Gastroesophageal sphincter (tissue), 4 donors: ENCODE results near the gene PTPN21. TPM values are rescaled to one million over a fixed set of nuclear protein-coding genes. Genes with fewer than 3 reads are reported as not detected.

Experiments used
- ATAC-seq: fragments of 150-250 bp; one replicate; pipeline ENCODE4 v1.9.1; 2016; ENCODE audit warnings: mild to moderate bottlenecking, moderate library complexity
- H3K27ac ChIP-seq, 4 donors: fragments of 200-600 bp; sonication (generic) in 3 of 4; 1 replicate in 3 of 4; 2 replicates in 1 of 4; pipeline ENCODE4 v1.5.1; 2016 to 2019
- H3K27me3 ChIP-seq: fragments of 200-600 bp; sonication (generic); one replicate; pipeline ENCODE4 v1.5.1; 2019
- H3K36me3 ChIP-seq, 2 donors: fragments of 200-600 bp; sonication (generic); one replicate each; pipeline ENCODE4 v1.5.1; 2019; ENCODE audit warnings: control low read depth in 1 of 2
- H3K4me1 ChIP-seq, 3 donors: fragments of 200-600 bp; sonication (generic); 1 replicate in 2 of 3; 2 replicates in 1 of 3; pipeline ENCODE4 v1.5.1; 2016 to 2019; ENCODE audit warnings: control low read depth in 2 of 3
- H3K4me3 ChIP-seq, 2 donors: fragments of 200-600 bp; sonication (generic); one replicate each; pipeline ENCODE4 v1.5.1; 2019; ENCODE audit warnings: mild to moderate bottlenecking in 1 of 2, moderate library complexity in 1 of 2
- H3K9me3 ChIP-seq, 3 donors: fragments of 200-600 bp; sonication (generic); one replicate each; pipeline ENCODE4 v1.5.1; 2017 to 2019; ENCODE audit warnings: control low read depth in 2 of 3
- CTCF ChIP-seq, 4 experiments: fragments of 200-600 bp in 2 of 4; fragments of 450-650 bp in 2 of 4; sonication (generic) in 1 of 4; IDR thresholded peaks; one replicate each; pipeline ENCODE4 v1.5.1; 2017 to 2019; ENCODE audit warnings: antibody characterized with exemption in 4 of 4, mild to moderate bottlenecking in 2 of 4, moderate library complexity in 2 of 4
- EP300 ChIP-seq: sonication (generic); formaldehyde crosslinking; IDR thresholded peaks from one replicate; pipeline ENCODE4 v1.6.1; 2017; ENCODE audit warnings: antibody characterized with exemption, mild to moderate bottlenecking
- POLR2A ChIP-seq, 2 donors: fragments of 450-650 bp; IDR thresholded peaks; one replicate each; pipeline ENCODE4 v1.6.1; 2017; ENCODE audit warnings: antibody characterized with exemption in 2 of 2, mild to moderate bottlenecking in 2 of 2, moderate library complexity in 1 of 2
- POLR2AphosphoS5 ChIP-seq: sonication (generic); formaldehyde crosslinking; IDR thresholded peaks from one replicate; pipeline ENCODE4 v1.6.1; 2017; ENCODE audit warnings: antibody characterized with exemption
- whole genome bisulfite sequencing, 2 donors: methylation state at CpG; one replicate each; pipeline ENCODE4 v1.1.5; 2018; ENCODE audit warnings: low coverage in 1 of 2; 5-methylcytosine and 5-hydroxymethylcytosine counted together
- total RNA-seq, 4 donors: library from RNA; depleted of rRNA; stranded (reverse); fragments of >200 nt; gene quantifications; one replicate each; pipeline ENCODE4 v1.1.0, GENCODE V29; 2016

The PTPN21 gene
- total RNA-seq, 4 donors from 2014 or later: 24.4 to 51.8 (median 32.2) TPM

- peaks cover 0 to 30% (median 11%) of the 10 kb centered on the region in 3 donors for H3K4me1 ChIP-seq
- H3K27me3 ChIP-seq: no peaks in the 10 kb centered on the region
- ATAC-seq: no peak
- H3K4me3 ChIP-seq: peak overlapping the region; percentile 83 to 97
- WGBS, 2 donors: 15 to 21% methylated on average over 6 to 7 of the region's 7 CpGs
- H3K9me3 ChIP-seq: no peaks in the 10 kb centered on the region
- TF ChIP-seq EP300 (no peak), CTCF (IDR thresholded peaks at IDR 0.05) (no peak), POLR2AphosphoS5 (no peak), POLR2A (IDR thresholded peaks at IDR 0.05) (no peak)
- H3K27ac ChIP-seq: peak overlapping the region in 3 of 4 donors; percentile 91 to 98 (median 96)
- H3K36me3 ChIP-seq: peaks cover 0 to 13% of the 10 kb centered on the region in 2 donors
Observed at GRCh38 chr14:88563845-88564244, 9.0 kb upstream of the PTPN21 start.

DNA sequence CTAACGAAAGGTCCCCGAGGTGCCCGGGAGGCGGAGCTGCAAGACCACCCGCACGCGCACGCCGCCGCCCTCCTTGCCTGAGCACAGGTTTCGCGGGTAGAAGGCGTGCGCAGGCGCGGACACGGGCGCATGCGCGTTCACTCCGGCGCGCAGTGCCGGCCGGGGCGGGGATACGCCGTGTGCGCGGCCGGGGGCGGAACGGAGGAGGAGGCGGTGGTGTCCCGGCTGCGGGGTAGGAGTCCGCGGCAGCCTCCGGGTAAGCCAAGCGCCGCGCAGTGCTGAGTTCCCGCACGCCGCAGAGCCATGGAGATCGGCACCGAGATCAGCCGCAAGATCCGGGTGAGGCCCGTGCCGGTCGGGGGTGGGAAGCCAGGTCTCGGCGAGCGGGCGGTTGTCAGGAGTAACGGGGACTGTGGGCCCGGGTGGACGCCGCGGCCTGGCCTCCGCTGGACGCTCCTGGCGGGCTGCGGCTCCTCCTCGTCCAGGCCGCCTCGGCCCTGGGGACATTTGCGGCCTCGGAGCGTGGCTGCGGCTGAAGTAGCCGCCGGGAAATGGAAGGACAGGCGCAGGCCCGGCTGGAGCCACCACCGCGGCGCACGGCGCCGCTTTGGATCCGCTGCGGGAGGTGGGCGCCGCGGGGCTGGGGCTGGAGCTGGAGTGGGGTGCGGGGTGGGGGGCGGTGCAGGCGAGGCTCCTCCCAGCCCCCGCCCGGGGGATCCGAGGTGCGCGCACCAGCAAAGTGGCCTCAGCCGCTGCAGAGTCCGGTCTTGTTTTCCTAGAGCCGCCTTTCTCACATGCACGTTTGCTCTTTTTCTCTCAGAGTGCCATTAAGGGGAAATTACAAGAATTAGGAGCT lies 8.3 kb upstream of the PTPN21 start, which contains the start of gene ZC3H14:
Gene ZC3H14, plus strand, starts transcription at position 207 of the 856 bp plus-strand sequence. Its CDS starts 97 bp downstream, at position 304.
- TF ChIP-seq CTCF (IDR thresholded peaks at IDR 0.05): peak in 1 of 4 experiments; percentile 1
- TF ChIP-seq EP300: no peak
- peak; percentile 76 for TF ChIP-seq POLR2AphosphoS5
- TF ChIP-seq POLR2A (IDR thresholded peaks at IDR 0.05): peak; percentile 76 to 82
- peak within 1 kb of the TSS; percentile 81 to 98 (median 94) for H3K27ac ChIP-seq
- peaks cover 0 to 30% (median 11%) of the 10 kb centered on the region in 3 donors for H3K4me1 ChIP-seq
- peak within 1 kb of the TSS; percentile 83 to 97 for H3K4me3 ChIP-seq
- H3K36me3 ChIP-seq: peaks cover 0 to 5% of the 10 kb centered on the region in 2 donors
- H3K9me3 ChIP-seq: no peaks in the 10 kb centered on the region
- 0% methylated on average over 2 to 3 of the region's 99 CpGs for WGBS, 2 donors
- H3K27me3 ChIP-seq: no peaks in the 10 kb centered on the region
- peak; percentile 98 for ATAC-seq

GRCh38 chr14:88562532-88562830 lies 7.7 kb upstream of the PTPN21 start:
- no peak for ATAC-seq
- no peaks in the 10 kb centered on the region for H3K9me3 ChIP-seq
- WGBS, 2 donors: 16 to 34% methylated on average over 4 to 5 of the region's 5 CpGs
- H3K36me3 ChIP-seq: no peaks in the 10 kb centered on the region
- peaks cover 0 to 30% (median 11%) of the 10 kb centered on the region in 3 donors for H3K4me1 ChIP-seq
- TF ChIP-seq EP300: no peak
- no peak for TF ChIP-seq POLR2A (IDR thresholded peaks at IDR 0.05)
- H3K27ac ChIP-seq: peak overlapping the region in 3 of 4 donors; percentile 91 to 98 (median 96)
- no peaks in the 10 kb centered on the region for H3K27me3 ChIP-seq
- H3K4me3 ChIP-seq: peak overlapping the region; percentile 83 to 97

- Histone ChIP-seq H3K4me1 (peaks cover 0 to 25% (median 11%) of the 10 kb centered on the region in 3 donors), H3K27ac (no peak overlapping the region), H3K9me3 (no peaks in the 10 kb centered on the region), H3K36me3 (no peaks in the 10 kb centered on the region), H3K27me3 (no peaks in the 10 kb centered on the region), H3K4me3 (no peak overlapping the region)
- 0% methylated on average over 1 of the region's 1 CpG for WGBS, 2 donors
- TF ChIP-seq CTCF (IDR thresholded peaks at IDR 0.05) (peak in 3 of 4 experiments; percentile 31 to 49 (median 36)), POLR2AphosphoS5 (no peak), EP300 (no peak), POLR2A (IDR thresholded peaks at IDR 0.05) (no peak)
- no peak for ATAC-seq
Observed at GRCh38 chr14:88559852-88560251, 5.0 kb upstream of the PTPN21 start.

DNA sequence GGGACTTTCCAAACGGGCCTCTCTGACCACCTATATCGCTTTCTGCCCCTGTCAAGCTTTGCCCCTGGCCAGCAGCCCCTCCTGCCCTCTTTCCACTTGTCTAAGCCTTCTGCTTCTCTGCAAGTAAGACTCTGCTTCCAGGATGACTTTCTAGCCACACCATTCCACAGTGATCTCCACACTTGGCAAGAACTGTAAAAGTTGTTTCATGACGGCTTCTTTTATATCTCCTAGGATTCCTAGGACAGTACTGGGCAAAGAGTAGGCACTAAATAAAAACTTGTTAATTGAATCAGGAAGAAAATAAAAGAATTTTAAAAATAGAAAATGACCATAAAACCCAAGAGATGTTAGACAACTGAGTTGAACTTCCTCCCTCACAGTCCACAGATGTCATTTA lies 1.8 kb upstream of the PTPN21 start:
- H3K4me3 ChIP-seq: no peak overlapping the region
- H3K36me3 ChIP-seq: no peaks in the 10 kb centered on the region
- H3K9me3 ChIP-seq: no peaks in the 10 kb centered on the region
- no peak for ATAC-seq
- 53 to 59% methylated on average over 3 of the region's 3 CpGs for WGBS, 2 donors
- no peaks in the 10 kb centered on the region for H3K27me3 ChIP-seq
- peaks cover 0 to 30% (median 0%) of the 10 kb centered on the region in 3 donors for H3K4me1 ChIP-seq
- TF ChIP-seq EP300 (no peak), POLR2A (IDR thresholded peaks at IDR 0.05) (no peak), POLR2AphosphoS5 (no peak), CTCF (IDR thresholded peaks at IDR 0.05) (no peak)
- peak overlapping the region in 1 of 4 donors; percentile 16 for H3K27ac ChIP-seq
